K562 (cell line): ENCODE results near the gene HRG. TPM values are rescaled to one million over a fixed set of nuclear protein-coding genes. Genes with fewer than 3 reads are reported as not detected.

Source experiments
- ATAC-seq: fragments of 200-7000 bp; cut with Tn5 transposase; 3 replicates; pipeline ENCODE4 v1.9.1; 2020; ENCODE audit warnings: moderate library complexity
- BruUV-seq: library from RNA; stranded (reverse); fragments of 400-500 nt; replicated peaks from 2 replicates; lab custom pipeline; 2021; lab: Mats Ljungman, UMichigan
- CTCF ChIA-PET: fragments of 300-600 bp; formaldehyde crosslinking; extraction: SDS; loops from one replicate; lab custom pipeline; 2021; ENCODE audit warnings: low intra/inter-chr PET ratio; lab: Yijun Ruan, JAX
- POLR2A ChIA-PET: fragments of 300-600, 350-650 bp; sonication (Branson Sonifier 250); formaldehyde crosslinking; extraction: SDS; loops from one replicate; lab custom pipeline; 2021; ENCODE audit warnings: antibody characterized with exemption, inconsistent platforms; lab: Yijun Ruan, JAX
- DNase-seq, 4 experiments: peaks; one replicate each; pipeline versions ENCODE4 v3.0.0 to v3.0.0-alpha.2; 2011 to 2018; ENCODE audit warnings: low spot score in 3 of 4, mixed read lengths in 3 of 4; ENCODE audit errors: extremely low read depth in 1 of 4
- FAIRE-seq: peaks from 2 replicates; lab custom pipeline; 2011; peaks lifted over from hg19 to GRCh38; lab: Jason Lieb, UNC
- H2AFZ ChIP-seq: 2 replicates; pipeline ENCODE4 v1.6.0; 2011; ENCODE audit warnings: low read depth, low read length, control low read depth, inconsistent platforms
- H3K27ac ChIP-seq: fragments of 200-600 bp; 3 replicates; pipeline ENCODE4 v1.8.0; 2011; ENCODE audit warnings: low read depth, mild to moderate bottlenecking, control low read depth, inconsistent platforms, low read length, moderate library complexity, mixed read lengths; ENCODE audit errors: extremely low read depth
- H3K27me3 ChIP-seq, 2 experiments: fragments of 300-600 bp in 1 of 2; 2 replicates in 1 of 2; 3 replicates in 1 of 2; pipeline versions ENCODE4 v1.6.0 to v1.8.0; 2011; ENCODE audit warnings: inconsistent platforms in 2 of 2, low read length in 2 of 2, mild to moderate bottlenecking in 1 of 2, mixed read lengths in 1 of 2, moderate library complexity in 1 of 2; ENCODE audit not compliant: control insufficient read depth in 2 of 2, insufficient read depth in 2 of 2
- H3K36me3 ChIP-seq: fragments of 300-600 bp; 3 replicates; pipeline ENCODE4 v1.8.0; 2011; ENCODE audit warnings: mild to moderate bottlenecking, low read length, inconsistent platforms; ENCODE audit not compliant: control insufficient read depth, insufficient read depth
- H3K4me1 ChIP-seq, 2 experiments: fragments of 200-600 bp in 1 of 2; replicated peaks in 1 of 2; 2 replicates in 1 of 2; 3 replicates in 1 of 2; pipeline versions ENCODE4 v1.5.1 to v1.8.0; 2011; ENCODE audit warnings: inconsistent platforms in 2 of 2, low read length in 2 of 2, mild to moderate bottlenecking in 1 of 2, mixed read lengths in 1 of 2, moderate library complexity in 1 of 2; ENCODE audit not compliant: control insufficient read depth in 2 of 2, insufficient read depth in 2 of 2
- H3K4me2 ChIP-seq: 2 replicates; pipeline ENCODE4 v1.6.1; 2011; ENCODE audit warnings: low read length, control low read depth, inconsistent platforms, mixed read lengths; ENCODE audit not compliant: insufficient read depth
- H3K4me3 ChIP-seq: fragments of 200-600 bp; sonication (generic), shearing (Covaris generic); 2 replicates; pipeline ENCODE4 v1.5.1; 2016; ENCODE audit warnings: control low read depth, inconsistent platforms
- H3K79me2 ChIP-seq: fragments of 200-600 bp; 3 replicates; pipeline ENCODE4 v1.8.0; 2011; ENCODE audit warnings: low read length, inconsistent platforms; ENCODE audit not compliant: control insufficient read depth, insufficient read depth
- H3K9ac ChIP-seq, 2 experiments: 2 replicates each; pipeline versions ENCODE4 v1.6.0 to v1.6.1; 2011; ENCODE audit warnings: low read depth in 2 of 2, low read length in 2 of 2, control low read depth in 1 of 2, inconsistent platforms in 1 of 2, mild to moderate bottlenecking in 1 of 2, mixed read lengths in 1 of 2; ENCODE audit not compliant: insufficient read depth in 1 of 2
- H3K9me1 ChIP-seq: one replicate; pipeline ENCODE4 v1.6.0; 2011; ENCODE audit warnings: inconsistent platforms, mild to moderate bottlenecking, low read length, moderate library complexity; ENCODE audit not compliant: control insufficient read depth, insufficient read depth
- H3K9me3 ChIP-seq: replicated peaks from 2 replicates; pipeline ENCODE4 v1.5.1; 2011; ENCODE audit warnings: low read depth, low read length, inconsistent platforms; ENCODE audit not compliant: control insufficient read depth, insufficient read depth
- H4K20me1 ChIP-seq: replicated peaks from 2 replicates; pipeline ENCODE4 v1.6.1; 2011; ENCODE audit warnings: low read length, inconsistent platforms, mixed read lengths; ENCODE audit not compliant: control insufficient read depth, insufficient read depth
- BDP1 ChIP-seq: IDR thresholded peaks from 3 replicates; pipeline ENCODE4 v1.6.1; 2011; ENCODE audit not compliant: insufficient read length, insufficient read depth
- GATAD2A ChIP-seq: fragments of 450-650 bp; IDR thresholded peaks from 2 replicates; pipeline ENCODE4 v1.6.1; 2017
- NR4A1 ChIP-seq, 2 experiments: fragments of 250-450 bp in 1 of 2; fragments of 450-650 bp in 1 of 2; sonication (Bioruptor Pico) in 1 of 2; IDR thresholded peaks; 2 replicates each; pipeline versions ENCODE4 v1.4.0 to v1.6.1; 2016 to 2020; ENCODE audit warnings: mild to moderate bottlenecking in 2 of 2, missing compliant biosample characterization in 1 of 2, missing genetic modification characterization in 1 of 2, moderate library complexity in 1 of 2
- PHB ChIP-seq: fragments of 250-450 bp; sonication (Bioruptor Pico); IDR thresholded peaks from 2 replicates; pipeline ENCODE4 v1.5.0; 2021
- POLR2AphosphoS5 ChIP-seq: IDR thresholded peaks from 2 replicates; pipeline ENCODE4 v1.6.1; 2011; ENCODE audit warnings: mild to moderate bottlenecking, low read depth, low read length, moderate library complexity; ENCODE audit not compliant: control insufficient read depth, insufficient read depth
- SMARCA4 ChIP-seq: fragments of 450-650 bp; IDR thresholded peaks from 2 replicates; pipeline ENCODE4 v1.6.1; 2016
- SOX6 ChIP-seq: fragments of 450-650 bp; IDR thresholded peaks from 2 replicates; pipeline ENCODE4 v1.6.1; 2014; ENCODE audit warnings: mild to moderate bottlenecking
- SREBF2 ChIP-seq: sonication (generic); formaldehyde crosslinking; IDR thresholded peaks from 2 replicates; pipeline ENCODE4 v1.4.0; 2020; ENCODE audit warnings: mild to moderate bottlenecking, missing genetic modification reagents
- TRIM28 ChIP-seq: fragments of 450-650 bp; IDR thresholded peaks from 2 replicates; pipeline ENCODE4 v1.6.1; 2017
- WGBS: fragments of 100-300 bp; shearing (Covaris generic); methylation state at CpG from one replicate; pipeline ENCODE4 v1.1.6; 2016; ENCODE audit warnings: low coverage, mixed read lengths; ENCODE audit not compliant: insufficient coverage; ENCODE audit errors: missing lambda C conversion rate; 5-methylcytosine and 5-hydroxymethylcytosine counted together
- in situ Hi-C: fragments of 300-500 bp; cut with MboI; formaldehyde crosslinking; loops from 4 replicates; pipeline ENCODE4 v1.15.0; 2018; ENCODE audit warnings: inconsistent platforms, mixed read lengths
- intact Hi-C: fragments of 100-400 bp; cut with micrococcal nuclease; formaldehyde crosslinking; loops from 2 replicates; pipeline ENCODE4 v1.14.2; 2022
- polyA plus RNA-seq, 8 experiments: library from polyadenylated mRNA; depleted of rRNA in 4 of 8; stranded (reverse) in 5 of 8; unstranded in 3 of 8; fragments of >200 nt; fragmentation: Nextera tagmentation in 2 of 8; fragmentation: Illumina TruSeq in 1 of 8; extraction: Ambion mirVana in 2 of 8; extraction: Trizol in 1 of 8; gene quantifications; 2 replicates each; pipeline versions ENCODE4 v1.2.1 to v1.2.3, GENCODE V29; 2011 to 2014; ENCODE audit warnings: inconsistent platforms in 1 of 8, missing spikeins in 1 of 8
- total RNA-seq, 7 experiments: library from RNA; depleted of rRNA in 6 of 7; stranded (reverse); fragments of >200 nt in 6 of 7; fragmentation: Illumina TruSeq in 2 of 7; extraction: Trizol in 2 of 7; gene quantifications; 2 replicates each; pipeline versions ENCODE4 v1.2.1 to v1.2.3, GENCODE V29; 2011 to 2021; ENCODE audit warnings: low replicate concordance in 1 of 7
- TF ChIP-seq, protein P1 (sequence below): sonication (generic); formaldehyde crosslinking; IDR thresholded peaks from 2 replicates; pipeline ENCODE4 v1.8.0; 2022; ENCODE audit warnings: mild to moderate bottlenecking, missing genetic modification reagents
- TF ChIP-seq, protein P2 (sequence below), 2 experiments: IDR thresholded peaks; 2 replicates each; pipeline ENCODE4 v1.6.1; 2011; ENCODE audit warnings: borderline replicate concordance in 1 of 2, control low read depth in 1 of 2, low read depth in 1 of 2, low read length in 1 of 2, mild to moderate bottlenecking in 1 of 2, mixed read lengths in 1 of 2, moderate library complexity in 1 of 2; ENCODE audit not compliant: insufficient read depth in 1 of 2, insufficient read length in 1 of 2, poor library complexity in 1 of 2, severe bottlenecking in 1 of 2; ENCODE audit errors: extremely low read depth in 1 of 2
- TF ChIP-seq, protein P3 (sequence below): fragments of 250-450 bp; sonication (Bioruptor Pico); IDR thresholded peaks from 2 replicates; pipeline ENCODE4 v1.4.0; 2020; ENCODE audit warnings: mild to moderate bottlenecking, moderate library complexity, borderline replicate concordance
- TF ChIP-seq, protein P4 (sequence below): sonication (generic); formaldehyde crosslinking; IDR thresholded peaks from 2 replicates; pipeline ENCODE4 v1.8.1; 2023; ENCODE audit warnings: mild to moderate bottlenecking, missing genetic modification reagents, moderate library complexity

Gene HRG
- total and polyA plus RNA-seq, 9 of the 15 experiments (the other 6 are each of a cell fraction or from before 2014, with no cell fraction given) = not detected

DNA sequence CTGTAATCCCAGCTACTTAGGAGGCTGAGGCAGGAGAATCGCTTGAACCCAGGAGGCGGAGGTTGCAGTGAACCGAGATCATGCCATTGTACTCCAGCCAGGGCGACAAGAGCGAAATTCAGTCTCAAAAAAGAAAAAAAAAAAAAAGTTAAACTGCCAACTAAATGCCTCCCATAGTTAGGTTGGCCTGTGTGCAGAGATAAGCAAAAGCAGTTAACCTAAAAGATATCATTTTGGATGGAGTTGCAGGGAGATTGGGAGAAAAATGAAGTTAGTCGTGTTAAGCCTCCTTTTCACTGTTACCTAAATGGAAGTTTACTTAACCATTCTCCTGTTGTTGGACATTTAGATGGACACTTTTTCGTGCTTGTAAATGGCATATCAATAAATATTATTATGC is 37.1 kb upstream of the HRG start (continued):
- TF ChIP-seq SMARCA4 = 0 out of 2 replicates have a peak, but pooled peaks have one; percentile 22
- TF ChIP-seq, protein P1, sequence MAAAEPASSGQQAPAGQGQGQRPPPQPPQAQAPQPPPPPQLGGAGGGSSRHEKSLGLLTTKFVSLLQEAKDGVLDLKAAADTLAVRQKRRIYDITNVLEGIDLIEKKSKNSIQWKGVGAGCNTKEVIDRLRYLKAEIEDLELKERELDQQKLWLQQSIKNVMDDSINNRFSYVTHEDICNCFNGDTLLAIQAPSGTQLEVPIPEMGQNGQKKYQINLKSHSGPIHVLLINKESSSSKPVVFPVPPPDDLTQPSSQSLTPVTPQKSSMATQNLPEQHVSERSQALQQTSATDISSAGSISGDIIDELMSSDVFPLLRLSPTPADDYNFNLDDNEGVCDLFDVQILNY (CRISPR knock-in tag) = no peak
- TF ChIP-seq, protein P2, sequence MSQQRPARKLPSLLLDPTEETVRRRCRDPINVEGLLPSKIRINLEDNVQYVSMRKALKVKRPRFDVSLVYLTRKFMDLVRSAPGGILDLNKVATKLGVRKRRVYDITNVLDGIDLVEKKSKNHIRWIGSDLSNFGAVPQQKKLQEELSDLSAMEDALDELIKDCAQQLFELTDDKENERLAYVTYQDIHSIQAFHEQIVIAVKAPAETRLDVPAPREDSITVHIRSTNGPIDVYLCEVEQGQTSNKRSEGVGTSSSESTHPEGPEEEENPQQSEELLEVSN (IDR thresholded peaks at IDR 0.05; ENCODE audit: borderline replicate concordance in 1 of 2, extremely low read depth in 1 of 2, insufficient read depth in 1 of 2, insufficient read length in 1 of 2, low read depth in 1 of 2, low read length in 1 of 2, poor library complexity in 1 of 2, severe bottlenecking in 1 of 2) = no peak

DNA sequence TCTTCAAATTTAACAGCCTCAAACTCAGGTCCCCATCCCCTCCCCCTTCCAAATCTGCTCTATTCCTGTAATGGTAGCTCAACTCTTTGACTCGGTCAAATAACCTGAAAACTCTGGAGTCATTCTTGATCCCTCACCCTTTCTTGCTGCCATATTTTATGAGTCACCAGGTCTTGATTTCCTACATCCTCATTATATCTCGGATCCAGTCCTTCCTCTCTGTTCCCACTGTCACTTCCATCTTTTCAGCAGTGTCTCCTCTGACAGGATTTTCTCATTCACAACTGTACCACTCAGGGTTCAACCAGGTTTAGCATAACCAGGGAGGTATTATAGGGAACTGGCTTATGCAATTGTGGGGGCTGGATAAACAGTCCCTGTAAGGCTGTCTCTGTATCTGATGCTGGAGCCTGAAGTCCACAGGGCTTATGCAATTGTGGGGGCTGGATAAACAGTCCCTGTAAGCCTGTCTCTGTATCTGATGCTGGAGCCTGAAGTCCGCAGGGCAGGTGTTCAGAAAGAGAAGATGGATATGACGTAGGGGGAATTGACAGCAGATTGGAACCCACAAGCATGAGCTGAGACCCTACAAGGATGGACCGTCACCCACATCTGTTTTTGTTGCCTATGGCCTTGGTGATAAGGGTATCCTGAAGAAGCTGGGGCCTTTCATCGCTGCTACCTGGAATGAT is 34.7 kb upstream of the HRG start:
- no peaks in the 10 kb centered on the region for H3K9me1 ChIP-seq
- no peaks in the 10 kb centered on the region for H3K79me2 ChIP-seq
- no peak overlapping the region for H2AFZ ChIP-seq
- in situ Hi-C loops (no loop called here), intact Hi-C loops (no loop called here)
- no peak overlapping the region for H3K4me3 ChIP-seq
- FAIRE-seq = no peak
- under 1% methylated on average over 6 of the region's 6 CpGs for WGBS
- peaks cover 0 to 19% of the 10 kb centered on the region in 2 experiments; a peak in 2 of 5 replicates for H3K27me3 ChIP-seq
- no peaks in the 10 kb centered on the region for H3K36me3 ChIP-seq
- H3K4me1 ChIP-seq = peaks cover 3 to 4% of the 10 kb centered on the region in 2 experiments; a peak in 3 of 5 replicates
- no peak overlapping the region for H3K27ac ChIP-seq
- H3K4me2 ChIP-seq = no peak overlapping the region
- no TSS peak for BruUV-seq
- peak; percentile 61 for ATAC-seq
- no peaks in the 10 kb centered on the region for H3K9me3 ChIP-seq
- ChIA-PET POLR2A (interaction anchor here (0.6 to 2.6 kb wide), 4 partner anchors 21 to 153 kb away, joined by 3 to 12 read pairs (median 4); partner anchors contain the start of gene EIF4A2), CTCF (no interaction called here)
- H4K20me1 ChIP-seq = no peaks in the 10 kb centered on the region
- no peak for DNase-seq
- H3K9ac ChIP-seq = no peak overlapping the region
- no peak for TF ChIP-seq TRIM28
- TF ChIP-seq NR4A1 (CRISPR knock-in tag; IDR thresholded peaks at IDR 0.05) = no peak
- TF ChIP-seq NR4A1 (tag; IDR thresholded peaks at IDR 0.05) = no peak
- TF ChIP-seq, protein P3, sequence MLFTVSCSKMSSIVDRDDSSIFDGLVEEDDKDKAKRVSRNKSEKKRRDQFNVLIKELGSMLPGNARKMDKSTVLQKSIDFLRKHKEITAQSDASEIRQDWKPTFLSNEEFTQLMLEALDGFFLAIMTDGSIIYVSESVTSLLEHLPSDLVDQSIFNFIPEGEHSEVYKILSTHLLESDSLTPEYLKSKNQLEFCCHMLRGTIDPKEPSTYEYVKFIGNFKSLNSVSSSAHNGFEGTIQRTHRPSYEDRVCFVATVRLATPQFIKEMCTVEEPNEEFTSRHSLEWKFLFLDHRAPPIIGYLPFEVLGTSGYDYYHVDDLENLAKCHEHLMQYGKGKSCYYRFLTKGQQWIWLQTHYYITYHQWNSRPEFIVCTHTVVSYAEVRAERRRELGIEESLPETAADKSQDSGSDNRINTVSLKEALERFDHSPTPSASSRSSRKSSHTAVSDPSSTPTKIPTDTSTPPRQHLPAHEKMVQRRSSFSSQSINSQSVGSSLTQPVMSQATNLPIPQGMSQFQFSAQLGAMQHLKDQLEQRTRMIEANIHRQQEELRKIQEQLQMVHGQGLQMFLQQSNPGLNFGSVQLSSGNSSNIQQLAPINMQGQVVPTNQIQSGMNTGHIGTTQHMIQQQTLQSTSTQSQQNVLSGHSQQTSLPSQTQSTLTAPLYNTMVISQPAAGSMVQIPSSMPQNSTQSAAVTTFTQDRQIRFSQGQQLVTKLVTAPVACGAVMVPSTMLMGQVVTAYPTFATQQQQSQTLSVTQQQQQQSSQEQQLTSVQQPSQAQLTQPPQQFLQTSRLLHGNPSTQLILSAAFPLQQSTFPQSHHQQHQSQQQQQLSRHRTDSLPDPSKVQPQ (CRISPR knock-in tag) = no peak
- TF ChIP-seq SOX6 = no peak
- TF ChIP-seq, protein P4, sequence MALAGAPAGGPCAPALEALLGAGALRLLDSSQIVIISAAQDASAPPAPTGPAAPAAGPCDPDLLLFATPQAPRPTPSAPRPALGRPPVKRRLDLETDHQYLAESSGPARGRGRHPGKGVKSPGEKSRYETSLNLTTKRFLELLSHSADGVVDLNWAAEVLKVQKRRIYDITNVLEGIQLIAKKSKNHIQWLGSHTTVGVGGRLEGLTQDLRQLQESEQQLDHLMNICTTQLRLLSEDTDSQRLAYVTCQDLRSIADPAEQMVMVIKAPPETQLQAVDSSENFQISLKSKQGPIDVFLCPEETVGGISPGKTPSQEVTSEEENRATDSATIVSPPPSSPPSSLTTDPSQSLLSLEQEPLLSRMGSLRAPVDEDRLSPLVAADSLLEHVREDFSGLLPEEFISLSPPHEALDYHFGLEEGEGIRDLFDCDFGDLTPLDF = no peak
- no peak for TF ChIP-seq BDP1
- no peak for TF ChIP-seq PHB (CRISPR knock-in tag)
- no peak for TF ChIP-seq POLR2AphosphoS5
- no peak for TF ChIP-seq SREBF2 (CRISPR knock-in tag)
- no peak for TF ChIP-seq GATAD2A
